Activated T-helper 17 cell treated with anti-CD3 and anti-CD28 coated beads, Interleukin-2, amount 50 U/mL, for 72 hours (primary cell): ENCODE results near the gene HOMER1. TPM values are rescaled to one million over a fixed set of nuclear protein-coding genes. Genes with fewer than 3 reads are reported as not detected.

Source experiments
- ATAC-seq: fragments of 150-1000 bp; cut with Tn5 transposase; replicated peaks from 2 replicates; pipeline ENCODE4 v1.10.0; 2021; ENCODE audit warnings: mild to moderate bottlenecking, moderate library complexity
- H3K27ac Mint-ChIP-seq: one replicate; pipeline ENCODE4 v1.8.0; 2022; ENCODE audit warnings: mixed read lengths
- H3K27me3 Mint-ChIP-seq: one replicate; pipeline ENCODE4 v1.8.0; 2022; ENCODE audit warnings: mixed read lengths
- H3K36me3 Mint-ChIP-seq: one replicate; pipeline ENCODE4 v1.8.0; 2022; ENCODE audit warnings: low read depth, mild to moderate bottlenecking, mixed read lengths
- H3K4me1 Mint-ChIP-seq: one replicate; pipeline ENCODE4 v1.8.0; 2022; ENCODE audit warnings: mixed read lengths
- H3K4me3 Mint-ChIP-seq: one replicate; pipeline ENCODE4 v1.8.0; 2022; ENCODE audit warnings: mild to moderate bottlenecking, mixed read lengths
- H3K9me3 Mint-ChIP-seq: one replicate; pipeline ENCODE4 v1.8.0; 2022; ENCODE audit warnings: mixed read lengths
- total RNA-seq, 2 donors: library from RNA; stranded (reverse); gene quantifications; one replicate each; pipeline ENCODE4 v1.2.3, GENCODE V29; 2022

Gene HOMER1, protein sequence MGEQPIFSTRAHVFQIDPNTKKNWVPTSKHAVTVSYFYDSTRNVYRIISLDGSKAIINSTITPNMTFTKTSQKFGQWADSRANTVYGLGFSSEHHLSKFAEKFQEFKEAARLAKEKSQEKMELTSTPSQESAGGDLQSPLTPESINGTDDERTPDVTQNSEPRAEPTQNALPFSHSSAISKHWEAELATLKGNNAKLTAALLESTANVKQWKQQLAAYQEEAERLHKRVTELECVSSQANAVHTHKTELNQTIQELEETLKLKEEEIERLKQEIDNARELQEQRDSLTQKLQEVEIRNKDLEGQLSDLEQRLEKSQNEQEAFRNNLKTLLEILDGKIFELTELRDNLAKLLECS
- total RNA-seq = 1 to 10 TPM; 2.3 to 6.0 TPM

- Mint-ChIP-seq H3K4me3 (peak within 1 kb of the TSS; percentile 97), H3K27ac (peak within 1 kb of the TSS; percentile 97), H3K36me3 (peaks cover 6% of the 10 kb centered on the region), H3K27me3 (peaks cover 13% of the 10 kb centered on the region), H3K4me1 (peaks cover 12% of the 10 kb centered on the region), H3K9me3 (no peaks in the 10 kb centered on the region)
- ATAC-seq = peak; percentile 65
Observed at GRCh38 chr5:79513704-79514390, at the start of gene HOMER1. Gene HOMER1 (minus strand): TSS chr5:79514134. CDS start chr5:79512774, 1,360 bp downstream.

GRCh38 chr5:79563247-79563590 is 49.3 kb upstream of the HOMER1 start:
- no peak for ATAC-seq
- Mint-ChIP-seq H3K36me3 (no peaks in the 10 kb centered on the region), H3K9me3 (no peaks in the 10 kb centered on the region), H3K4me1 (peaks cover 29% of the 10 kb centered on the region), H3K27ac (peak overlapping the region; percentile 86), H3K4me3 (no peak overlapping the region), H3K27me3 (peaks cover 9% of the 10 kb centered on the region)

DNA sequence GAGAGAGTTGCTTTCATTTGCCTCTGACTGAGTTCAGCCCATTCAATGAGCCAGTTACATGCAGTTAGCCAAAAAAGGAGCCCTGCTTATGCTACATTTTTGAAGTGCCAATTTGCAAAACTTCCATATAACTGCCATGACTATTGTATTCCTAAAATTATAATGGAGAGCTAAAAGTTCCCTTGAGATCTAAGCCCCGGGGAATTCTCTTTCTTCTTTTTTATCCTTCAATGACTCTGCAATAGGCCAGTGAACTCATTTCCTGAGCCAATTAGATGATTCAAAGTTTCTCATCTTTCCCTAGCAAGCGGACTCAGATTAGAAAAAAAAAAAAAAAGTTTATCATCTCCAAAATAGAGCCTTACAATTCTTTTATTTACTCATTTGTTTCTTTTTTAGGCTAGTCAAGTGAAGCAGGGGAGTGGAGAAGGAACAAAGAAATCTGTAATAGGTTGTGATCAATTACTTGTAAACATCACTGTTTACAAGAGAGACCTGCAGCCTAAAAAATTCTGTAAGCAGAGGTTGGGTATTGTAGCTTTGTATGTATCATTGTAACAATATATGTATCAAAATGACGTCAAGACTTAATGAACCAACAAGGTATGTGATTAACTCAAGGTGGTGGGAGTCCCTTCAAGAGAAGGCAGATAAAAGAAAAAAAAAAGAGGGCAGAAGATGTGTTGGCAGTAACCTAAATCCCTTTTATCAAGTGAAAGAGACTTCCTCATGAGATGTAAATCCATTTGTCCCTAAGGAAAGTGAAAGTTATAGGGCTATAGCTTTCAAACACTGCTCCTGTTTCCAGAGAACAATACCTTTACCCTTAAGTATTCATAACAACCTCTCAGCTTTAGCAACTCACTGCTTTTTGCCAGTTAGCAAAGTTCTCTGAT is 48.7 kb upstream of the HOMER1 start:
- Mint-ChIP-seq H3K27me3 (peaks cover 9% of the 10 kb centered on the region), H3K36me3 (no peaks in the 10 kb centered on the region), H3K27ac (peak overlapping the region; percentile 86), H3K9me3 (no peaks in the 10 kb centered on the region), H3K4me3 (peak overlapping the region; percentile 67), H3K4me1 (peaks cover 29% of the 10 kb centered on the region)
- ATAC-seq = peak; percentile 11

DNA sequence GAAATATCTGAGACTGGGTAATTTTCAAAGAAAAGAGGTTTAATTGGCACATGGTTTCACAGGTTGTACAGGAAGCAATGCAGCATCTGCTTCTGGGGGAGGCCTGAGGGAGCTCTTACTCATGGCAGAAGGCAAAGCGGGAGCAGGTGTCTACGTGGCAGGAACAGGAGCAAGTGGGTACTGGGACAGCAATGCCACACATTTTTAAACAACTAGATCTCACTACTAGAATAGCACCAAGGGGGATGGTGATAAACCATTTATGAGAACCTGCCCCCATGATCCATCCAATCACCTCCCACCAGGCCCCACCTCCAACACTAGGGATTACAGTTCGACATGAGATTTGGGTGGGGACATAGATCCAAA is 47.6 kb upstream of the HOMER1 start:
- peaks cover 29% of the 10 kb centered on the region for H3K4me1 Mint-ChIP-seq
- H3K27ac Mint-ChIP-seq = peak overlapping the region; percentile 86
- no peaks in the 10 kb centered on the region for H3K36me3 Mint-ChIP-seq
- no peaks in the 10 kb centered on the region for H3K9me3 Mint-ChIP-seq
- ATAC-seq = peak; percentile 79
- peaks cover 9% of the 10 kb centered on the region for H3K27me3 Mint-ChIP-seq
- peak overlapping the region; percentile 67 for H3K4me3 Mint-ChIP-seq

GRCh38 chr5:79560771-79561524 is 47.0 kb upstream of the HOMER1 start:
- Mint-ChIP-seq H3K4me3 (peak overlapping the region; percentile 67), H3K27me3 (peaks cover 9% of the 10 kb centered on the region), H3K27ac (peak overlapping the region; percentile 86), H3K4me1 (peaks cover 29% of the 10 kb centered on the region), H3K36me3 (no peaks in the 10 kb centered on the region), H3K9me3 (no peaks in the 10 kb centered on the region)
- ATAC-seq = peak; percentile 91

- no peak for ATAC-seq
- no peaks in the 10 kb centered on the region for H3K27me3 Mint-ChIP-seq
- H3K9me3 Mint-ChIP-seq = no peaks in the 10 kb centered on the region
- H3K4me3 Mint-ChIP-seq = no peak overlapping the region
- peaks cover 8% of the 10 kb centered on the region for H3K4me1 Mint-ChIP-seq
- H3K36me3 Mint-ChIP-seq = no peaks in the 10 kb centered on the region
- no peak overlapping the region for H3K27ac Mint-ChIP-seq
Observed at GRCh38 chr5:79555418-79555817, 41.5 kb upstream of the HOMER1 start.

DNA sequence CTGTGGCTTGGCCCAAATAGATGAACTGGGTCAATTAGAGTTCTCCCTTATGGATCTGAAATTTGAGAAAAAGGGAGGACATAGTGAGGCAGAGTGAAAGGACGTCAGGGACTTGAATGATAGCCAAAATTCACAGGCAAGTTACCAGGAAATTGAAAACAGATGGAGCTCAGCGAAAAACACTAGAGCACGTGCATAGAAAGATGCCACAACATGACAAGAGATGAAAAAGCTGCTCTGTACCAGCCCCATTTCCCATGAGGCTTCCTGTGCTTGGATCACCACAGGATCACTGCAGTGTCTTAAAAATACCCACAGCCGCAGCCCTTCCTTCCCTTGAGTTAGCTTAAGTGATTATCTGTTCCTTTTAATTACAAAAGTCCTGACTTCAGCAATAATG is 39.0 kb upstream of the HOMER1 start:
- peaks cover 4% of the 10 kb centered on the region for H3K4me1 Mint-ChIP-seq
- H3K27me3 Mint-ChIP-seq = no peaks in the 10 kb centered on the region
- no peaks in the 10 kb centered on the region for H3K9me3 Mint-ChIP-seq
- no peaks in the 10 kb centered on the region for H3K36me3 Mint-ChIP-seq
- H3K27ac Mint-ChIP-seq = no peak overlapping the region
- no peak for ATAC-seq
- H3K4me3 Mint-ChIP-seq = no peak overlapping the region

DNA sequence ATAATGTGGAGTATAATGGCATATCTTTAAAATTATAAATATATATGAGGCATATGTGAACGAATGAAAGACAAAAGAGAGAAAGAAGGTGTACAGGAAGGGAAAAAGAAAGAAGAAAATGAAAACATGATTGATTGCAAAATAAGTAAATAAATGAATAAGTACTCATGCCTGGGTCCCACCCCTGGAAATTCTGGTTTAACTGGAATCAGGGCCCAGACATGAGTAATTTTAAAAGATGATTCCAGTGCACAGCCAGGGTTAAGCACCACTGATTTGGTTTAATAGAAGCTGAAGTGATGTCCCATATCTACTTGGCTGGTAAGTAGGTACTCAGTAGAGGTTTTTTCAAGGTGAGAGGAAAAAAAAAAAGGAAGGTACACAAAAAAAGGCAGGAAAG is 34.0 kb upstream of the HOMER1 start:
- H3K27me3 Mint-ChIP-seq = no peaks in the 10 kb centered on the region
- H3K27ac Mint-ChIP-seq = no peak overlapping the region
- no peaks in the 10 kb centered on the region for H3K9me3 Mint-ChIP-seq
- H3K36me3 Mint-ChIP-seq = no peaks in the 10 kb centered on the region
- ATAC-seq = no peak
- no peak overlapping the region for H3K4me3 Mint-ChIP-seq
- H3K4me1 Mint-ChIP-seq = peaks cover 4% of the 10 kb centered on the region

GRCh38 chr5:79547429-79547822 is 33.5 kb upstream of the HOMER1 start:
- H3K9me3 Mint-ChIP-seq = no peaks in the 10 kb centered on the region
- H3K4me1 Mint-ChIP-seq = no peaks in the 10 kb centered on the region
- no peak for ATAC-seq
- H3K36me3 Mint-ChIP-seq = no peaks in the 10 kb centered on the region
- H3K4me3 Mint-ChIP-seq = no peak overlapping the region
- H3K27ac Mint-ChIP-seq = no peak overlapping the region
- no peaks in the 10 kb centered on the region for H3K27me3 Mint-ChIP-seq

DNA sequence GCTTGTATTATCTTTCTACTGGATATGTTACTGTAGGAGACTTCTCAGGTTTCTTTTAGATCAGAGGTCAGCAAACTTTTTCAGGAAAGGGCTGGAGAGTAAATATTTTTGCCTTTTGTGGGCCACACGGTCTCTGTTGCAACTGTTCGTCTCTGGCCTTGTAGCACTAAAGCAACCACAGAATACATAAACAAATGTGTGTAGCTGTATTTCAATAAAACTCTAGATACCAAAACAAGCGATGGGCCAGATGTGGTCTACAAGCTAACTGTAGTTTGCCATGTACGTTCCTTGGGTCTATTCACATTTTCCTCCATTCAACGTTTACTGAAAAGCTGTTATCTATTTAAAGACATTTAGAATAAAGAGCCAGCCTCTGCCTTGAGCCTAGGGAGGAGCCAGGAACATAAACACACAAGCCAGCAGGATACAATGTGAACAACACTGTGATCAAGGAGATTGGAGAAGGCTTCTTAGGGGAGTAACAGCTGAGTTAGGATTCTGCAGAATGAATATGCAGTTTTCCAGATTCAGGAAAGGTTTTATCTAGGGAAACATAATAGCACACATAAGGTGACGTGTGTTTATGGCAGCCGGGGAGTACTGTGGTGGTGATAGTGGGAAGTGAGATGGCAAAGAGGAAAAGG is 33.0 kb upstream of the HOMER1 start:
- H3K36me3 Mint-ChIP-seq = no peaks in the 10 kb centered on the region
- no peak for ATAC-seq
- no peaks in the 10 kb centered on the region for H3K27me3 Mint-ChIP-seq
- H3K27ac Mint-ChIP-seq = no peak overlapping the region
- no peak overlapping the region for H3K4me3 Mint-ChIP-seq
- no peaks in the 10 kb centered on the region for H3K9me3 Mint-ChIP-seq
- H3K4me1 Mint-ChIP-seq = no peaks in the 10 kb centered on the region

DNA sequence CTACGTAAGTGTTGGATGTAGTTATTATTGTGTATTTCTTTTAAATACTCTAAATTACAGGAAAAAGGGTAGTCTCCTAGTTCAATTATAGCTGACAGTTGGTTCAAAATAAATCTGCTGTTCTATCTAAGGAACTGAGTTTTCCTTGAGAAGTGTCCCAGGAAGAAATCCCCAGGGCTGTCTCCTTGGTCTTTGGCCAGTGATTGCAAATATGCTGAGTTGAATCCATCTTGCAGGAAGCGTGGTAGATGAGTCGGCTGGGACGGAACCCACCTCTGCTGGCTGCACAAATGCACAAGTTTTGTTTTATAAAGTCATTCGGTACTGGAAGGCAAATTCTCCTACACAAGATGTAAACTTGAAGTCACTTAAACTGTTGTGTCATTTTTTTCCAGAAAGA is 30.2 kb upstream of the HOMER1 start:
- Mint-ChIP-seq H3K9me3 (no peaks in the 10 kb centered on the region), H3K27ac (no peak overlapping the region), H3K27me3 (no peaks in the 10 kb centered on the region), H3K36me3 (no peaks in the 10 kb centered on the region), H3K4me1 (no peaks in the 10 kb centered on the region), H3K4me3 (no peak overlapping the region)
- no peak for ATAC-seq

DNA sequence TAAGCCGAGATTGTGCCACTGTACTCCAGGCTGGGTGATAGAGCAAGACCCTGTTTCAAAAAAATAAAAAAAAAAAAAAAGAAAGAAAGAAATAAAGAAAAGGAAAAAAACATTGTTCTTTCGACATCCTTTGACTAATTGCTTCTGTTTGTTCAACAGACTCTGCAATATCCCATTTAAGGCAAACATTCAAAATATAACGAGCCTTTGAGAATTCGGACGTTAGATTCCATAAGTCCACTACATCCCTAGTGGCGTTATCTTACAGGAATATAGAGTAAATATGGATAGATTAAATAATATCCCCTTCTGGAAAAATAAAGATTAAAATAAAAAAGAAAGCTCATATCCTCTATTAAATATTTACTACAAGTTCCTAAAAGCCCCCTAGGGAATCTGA is 27.0 kb upstream of the HOMER1 start:
- ATAC-seq = no peak
- H3K9me3 Mint-ChIP-seq = no peaks in the 10 kb centered on the region
- no peak overlapping the region for H3K4me3 Mint-ChIP-seq

DNA sequence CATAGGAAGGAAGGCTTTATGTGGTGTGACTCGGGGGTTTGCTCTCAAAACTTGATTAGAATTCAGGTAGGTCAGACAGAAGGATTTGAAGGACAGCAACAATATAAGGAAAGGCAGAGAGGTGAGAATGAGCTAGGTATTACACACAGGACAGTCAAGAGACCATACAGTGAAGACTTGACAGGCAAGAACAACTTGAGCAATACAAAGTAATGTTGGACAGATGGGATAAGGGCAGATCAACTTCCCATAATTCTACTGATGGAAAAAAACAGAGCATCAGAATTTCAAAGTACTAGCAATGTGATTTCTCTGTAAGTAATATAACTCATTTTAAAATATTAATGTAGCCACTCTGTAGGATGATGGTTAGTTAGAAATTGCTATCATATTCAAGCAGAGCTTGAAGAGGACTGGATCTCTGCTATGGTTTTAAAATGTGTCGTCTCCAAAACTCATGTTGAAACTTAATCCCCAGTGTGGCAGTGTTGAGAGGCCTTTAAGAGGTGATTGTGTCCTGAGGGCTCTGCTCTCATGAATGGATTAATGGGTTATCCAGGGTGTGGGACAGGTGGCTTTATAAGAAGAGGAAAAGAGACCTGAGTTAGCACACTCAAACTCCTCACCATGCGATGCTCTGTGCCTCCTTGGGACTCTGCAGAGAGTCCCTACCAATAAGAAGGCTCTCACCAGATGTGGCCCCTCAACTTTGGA is 22.4 kb upstream of the HOMER1 start:
- Mint-ChIP-seq H3K4me1 (no peaks in the 10 kb centered on the region), H3K27me3 (peaks cover 23% of the 10 kb centered on the region), H3K9me3 (no peaks in the 10 kb centered on the region), H3K36me3 (no peaks in the 10 kb centered on the region), H3K4me3 (no peak overlapping the region), H3K27ac (no peak overlapping the region)
- no peak for ATAC-seq

More for the DNA sequence above, 27.0 kb upstream of the HOMER1 start:
- no peak overlapping the region for H3K27ac Mint-ChIP-seq
- H3K4me1 Mint-ChIP-seq = no peaks in the 10 kb centered on the region
- no peaks in the 10 kb centered on the region for H3K36me3 Mint-ChIP-seq
- H3K27me3 Mint-ChIP-seq = peaks cover 19% of the 10 kb centered on the region
